ENCODE results near the gene CFAP206. TPM values are rescaled to one million over a fixed set of nuclear protein-coding genes. Genes with fewer than 3 reads are reported as not detected.

CFAP206 gene
- total and polyA plus RNA-seq, 10 of the 15 experiments (the other 5 are each of a cell fraction or from before 2014, with no cell fraction given): 0.04 to 0.24 (median 0.09) TPM; not detected in 6

DNA sequence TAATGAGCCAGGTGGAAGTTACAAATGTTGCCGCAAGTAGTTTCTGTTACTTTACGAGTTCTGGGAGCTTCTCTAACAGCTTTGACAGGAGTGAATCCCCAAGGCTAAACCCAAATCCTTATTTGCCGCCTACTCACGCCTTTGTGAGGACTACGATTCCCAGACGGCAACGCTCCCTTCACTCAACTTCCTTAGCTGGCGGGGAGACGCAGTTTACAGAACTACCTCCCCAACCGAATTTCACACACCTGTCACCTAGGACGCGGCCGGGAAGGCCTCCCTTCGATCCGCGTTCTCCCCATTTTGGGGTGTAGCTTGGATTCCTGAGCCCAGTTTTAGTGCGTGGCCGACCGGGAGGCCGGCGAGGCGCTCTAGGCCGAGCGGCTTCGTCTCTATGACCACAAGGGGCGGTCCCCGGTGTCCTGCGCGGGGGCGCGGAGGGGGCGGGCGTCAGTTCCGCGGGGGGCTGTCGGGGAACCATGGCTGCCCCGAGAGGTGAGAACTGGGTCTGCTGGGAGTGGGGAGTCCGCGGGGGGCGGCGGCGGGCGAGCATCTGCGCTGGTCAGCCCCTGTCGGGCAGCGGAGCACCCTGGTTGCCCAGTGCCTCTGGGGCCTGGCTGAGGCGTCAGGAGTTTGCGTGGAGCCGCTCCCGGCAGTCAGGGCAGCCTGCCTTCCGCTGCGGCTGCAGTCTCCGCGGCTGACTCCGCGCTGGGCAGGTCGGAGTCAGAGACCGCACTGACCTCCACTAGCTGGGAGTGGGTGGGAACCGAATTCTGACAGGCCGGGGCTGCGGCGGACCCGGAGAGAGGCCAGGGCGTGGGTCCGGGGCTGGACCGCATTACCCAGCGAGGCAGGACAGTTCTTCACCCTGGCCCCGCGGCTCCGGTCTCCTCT lies 65.0 kb downstream of the CFAP206 start, which contains the start of gene SLC35A1 (continued):
- TF ChIP-seq, protein P1, sequence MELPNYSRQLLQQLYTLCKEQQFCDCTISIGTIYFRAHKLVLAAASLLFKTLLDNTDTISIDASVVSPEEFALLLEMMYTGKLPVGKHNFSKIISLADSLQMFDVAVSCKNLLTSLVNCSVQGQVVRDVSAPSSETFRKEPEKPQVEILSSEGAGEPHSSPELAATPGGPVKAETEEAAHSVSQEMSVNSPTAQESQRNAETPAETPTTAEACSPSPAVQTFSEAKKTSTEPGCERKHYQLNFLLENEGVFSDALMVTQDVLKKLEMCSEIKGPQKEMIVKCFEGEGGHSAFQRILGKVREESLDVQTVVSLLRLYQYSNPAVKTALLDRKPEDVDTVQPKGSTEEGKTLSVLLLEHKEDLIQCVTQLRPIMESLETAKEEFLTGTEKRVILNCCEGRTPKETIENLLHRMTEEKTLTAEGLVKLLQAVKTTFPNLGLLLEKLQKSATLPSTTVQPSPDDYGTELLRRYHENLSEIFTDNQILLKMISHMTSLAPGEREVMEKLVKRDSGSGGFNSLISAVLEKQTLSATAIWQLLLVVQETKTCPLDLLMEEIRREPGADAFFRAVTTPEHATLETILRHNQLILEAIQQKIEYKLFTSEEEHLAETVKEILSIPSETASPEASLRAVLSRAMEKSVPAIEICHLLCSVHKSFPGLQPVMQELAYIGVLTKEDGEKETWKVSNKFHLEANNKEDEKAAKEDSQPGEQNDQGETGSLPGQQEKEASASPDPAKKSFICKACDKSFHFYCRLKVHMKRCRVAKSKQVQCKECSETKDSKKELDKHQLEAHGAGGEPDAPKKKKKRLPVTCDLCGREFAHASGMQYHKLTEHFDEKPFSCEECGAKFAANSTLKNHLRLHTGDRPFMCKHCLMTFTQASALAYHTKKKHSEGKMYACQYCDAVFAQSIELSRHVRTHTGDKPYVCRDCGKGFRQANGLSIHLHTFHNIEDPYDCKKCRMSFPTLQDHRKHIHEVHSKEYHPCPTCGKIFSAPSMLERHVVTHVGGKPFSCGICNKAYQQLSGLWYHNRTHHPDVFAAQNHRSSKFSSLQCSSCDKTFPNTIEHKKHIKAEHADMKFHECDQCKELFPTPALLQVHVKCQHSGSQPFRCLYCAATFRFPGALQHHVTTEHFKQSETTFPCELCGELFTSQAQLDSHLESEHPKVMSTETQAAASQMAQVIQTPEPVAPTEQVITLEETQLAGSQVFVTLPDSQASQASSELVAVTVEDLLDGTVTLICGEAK (IDR thresholded peaks at IDR 0.05; ENCODE audit: borderline replicate concordance): peak; percentile 86
- TF ChIP-seq ESRRA (IDR thresholded peaks at IDR 0.05; ENCODE audit: low read length) (no peak), FOXK2 (IDR thresholded peaks at IDR 0.05) (no peak), POLR2A (IDR thresholded peaks at IDR 0.05; ENCODE audit: low read depth, low read length) (peak; percentile 89), BMI1 (IDR thresholded peaks at IDR 0.05; ENCODE audit: borderline replicate concordance) (peak; percentile 38; the same call in 1 of the 2 replicates), POLR2AphosphoS5 (IDR thresholded peaks at IDR 0.05; ENCODE audit: low read length) (peak; percentile 53; the same call in 1 of the 2 replicates), NFIC (IDR thresholded peaks at IDR 0.05; ENCODE audit: low read depth, low read length) (no peak)
- TF ChIP-seq, protein P2, sequence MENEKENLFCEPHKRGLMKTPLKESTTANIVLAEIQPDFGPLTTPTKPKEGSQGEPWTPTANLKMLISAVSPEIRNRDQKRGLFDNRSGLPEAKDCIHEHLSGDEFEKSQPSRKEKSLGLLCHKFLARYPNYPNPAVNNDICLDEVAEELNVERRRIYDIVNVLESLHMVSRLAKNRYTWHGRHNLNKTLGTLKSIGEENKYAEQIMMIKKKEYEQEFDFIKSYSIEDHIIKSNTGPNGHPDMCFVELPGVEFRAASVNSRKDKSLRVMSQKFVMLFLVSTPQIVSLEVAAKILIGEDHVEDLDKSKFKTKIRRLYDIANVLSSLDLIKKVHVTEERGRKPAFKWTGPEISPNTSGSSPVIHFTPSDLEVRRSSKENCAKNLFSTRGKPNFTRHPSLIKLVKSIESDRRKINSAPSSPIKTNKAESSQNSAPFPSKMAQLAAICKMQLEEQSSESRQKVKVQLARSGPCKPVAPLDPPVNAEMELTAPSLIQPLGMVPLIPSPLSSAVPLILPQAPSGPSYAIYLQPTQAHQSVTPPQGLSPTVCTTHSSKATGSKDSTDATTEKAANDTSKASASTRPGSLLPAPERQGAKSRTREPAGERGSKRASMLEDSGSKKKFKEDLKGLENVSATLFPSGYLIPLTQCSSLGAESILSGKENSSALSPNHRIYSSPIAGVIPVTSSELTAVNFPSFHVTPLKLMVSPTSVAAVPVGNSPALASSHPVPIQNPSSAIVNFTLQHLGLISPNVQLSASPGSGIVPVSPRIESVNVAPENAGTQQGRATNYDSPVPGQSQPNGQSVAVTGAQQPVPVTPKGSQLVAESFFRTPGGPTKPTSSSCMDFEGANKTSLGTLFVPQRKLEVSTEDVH (IDR thresholded peaks at IDR 0.05; ENCODE audit: low read depth, partially characterized antibody): no peak
- TF ChIP-seq, protein P3, sequence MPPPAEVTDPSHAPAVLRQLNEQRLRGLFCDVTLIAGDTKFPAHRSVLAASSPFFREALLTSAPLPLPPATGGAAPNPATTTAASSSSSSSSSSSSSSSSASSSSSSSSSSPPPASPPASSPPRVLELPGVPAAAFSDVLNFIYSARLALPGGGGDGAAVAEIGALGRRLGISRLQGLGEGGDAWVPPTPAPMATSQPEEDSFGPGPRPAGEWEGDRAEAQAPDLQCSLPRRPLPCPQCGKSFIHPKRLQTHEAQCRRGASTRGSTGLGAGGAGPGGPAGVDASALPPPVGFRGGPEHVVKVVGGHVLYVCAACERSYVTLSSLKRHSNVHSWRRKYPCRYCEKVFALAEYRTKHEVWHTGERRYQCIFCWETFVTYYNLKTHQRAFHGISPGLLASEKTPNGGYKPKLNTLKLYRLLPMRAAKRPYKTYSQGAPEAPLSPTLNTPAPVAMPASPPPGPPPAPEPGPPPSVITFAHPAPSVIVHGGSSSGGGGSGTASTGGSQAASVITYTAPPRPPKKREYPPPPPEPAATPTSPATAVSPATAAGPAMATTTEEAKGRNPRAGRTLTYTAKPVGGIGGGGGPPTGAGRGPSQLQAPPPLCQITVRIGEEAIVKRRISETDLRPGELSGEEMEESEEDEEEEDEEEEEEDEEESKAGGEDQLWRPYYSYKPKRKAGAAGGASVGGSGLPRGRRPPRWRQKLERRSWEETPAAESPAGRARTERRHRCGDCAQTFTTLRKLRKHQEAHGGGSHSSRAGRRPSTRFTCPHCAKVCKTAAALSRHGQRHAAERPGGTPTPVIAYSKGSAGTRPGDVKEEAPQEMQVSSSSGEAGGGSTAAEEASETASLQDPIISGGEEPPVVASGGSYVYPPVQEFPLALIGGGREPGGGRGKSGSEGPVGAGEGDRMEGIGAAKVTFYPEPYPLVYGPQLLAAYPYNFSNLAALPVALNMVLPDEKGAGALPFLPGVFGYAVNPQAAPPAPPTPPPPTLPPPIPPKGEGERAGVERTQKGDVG (CRISPR knock-in tag; IDR thresholded peaks at IDR 0.05): no peak
- TF ChIP-seq, protein P4, sequence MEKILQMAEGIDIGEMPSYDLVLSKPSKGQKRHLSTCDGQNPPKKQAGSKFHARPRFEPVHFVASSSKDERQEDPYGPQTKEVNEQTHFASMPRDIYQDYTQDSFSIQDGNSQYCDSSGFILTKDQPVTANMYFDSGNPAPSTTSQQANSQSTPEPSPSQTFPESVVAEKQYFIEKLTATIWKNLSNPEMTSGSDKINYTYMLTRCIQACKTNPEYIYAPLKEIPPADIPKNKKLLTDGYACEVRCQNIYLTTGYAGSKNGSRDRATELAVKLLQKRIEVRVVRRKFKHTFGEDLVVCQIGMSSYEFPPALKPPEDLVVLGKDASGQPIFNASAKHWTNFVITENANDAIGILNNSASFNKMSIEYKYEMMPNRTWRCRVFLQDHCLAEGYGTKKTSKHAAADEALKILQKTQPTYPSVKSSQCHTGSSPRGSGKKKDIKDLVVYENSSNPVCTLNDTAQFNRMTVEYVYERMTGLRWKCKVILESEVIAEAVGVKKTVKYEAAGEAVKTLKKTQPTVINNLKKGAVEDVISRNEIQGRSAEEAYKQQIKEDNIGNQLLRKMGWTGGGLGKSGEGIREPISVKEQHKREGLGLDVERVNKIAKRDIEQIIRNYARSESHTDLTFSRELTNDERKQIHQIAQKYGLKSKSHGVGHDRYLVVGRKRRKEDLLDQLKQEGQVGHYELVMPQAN (conservative IDR thresholded peaks at IDR 0.05): peak; percentile 83
- TF ChIP-seq, protein P5, sequence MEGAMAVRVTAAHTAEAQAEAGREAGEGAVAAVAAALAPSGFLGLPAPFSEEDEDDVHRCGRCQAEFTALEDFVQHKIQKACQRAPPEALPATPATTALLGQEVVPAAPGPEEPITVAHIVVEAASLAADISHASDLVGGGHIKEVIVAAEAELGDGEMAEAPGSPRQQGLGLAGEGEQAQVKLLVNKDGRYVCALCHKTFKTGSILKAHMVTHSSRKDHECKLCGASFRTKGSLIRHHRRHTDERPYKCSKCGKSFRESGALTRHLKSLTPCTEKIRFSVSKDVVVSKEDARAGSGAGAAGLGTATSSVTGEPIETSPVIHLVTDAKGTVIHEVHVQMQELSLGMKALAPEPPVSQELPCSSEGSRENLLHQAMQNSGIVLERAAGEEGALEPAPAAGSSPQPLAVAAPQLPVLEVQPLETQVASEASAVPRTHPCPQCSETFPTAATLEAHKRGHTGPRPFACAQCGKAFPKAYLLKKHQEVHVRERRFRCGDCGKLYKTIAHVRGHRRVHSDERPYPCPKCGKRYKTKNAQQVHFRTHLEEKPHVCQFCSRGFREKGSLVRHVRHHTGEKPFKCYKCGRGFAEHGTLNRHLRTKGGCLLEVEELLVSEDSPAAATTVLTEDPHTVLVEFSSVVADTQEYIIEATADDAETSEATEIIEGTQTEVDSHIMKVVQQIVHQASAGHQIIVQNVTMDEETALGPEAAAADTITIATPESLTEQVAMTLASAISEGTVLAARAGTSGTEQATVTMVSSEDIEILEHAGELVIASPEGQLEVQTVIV (IDR thresholded peaks at IDR 0.05; ENCODE audit: borderline replicate concordance, partially characterized antibody): peak; percentile 58
